ENCODE data around the gene DCLRE1B. TPM values are rescaled to one million over a fixed set of nuclear protein-coding genes. Genes with fewer than 3 reads are reported as not detected.

The DCLRE1B gene
- total and polyA plus RNA-seq, 9 of the 15 experiments (the other 6 are each of a cell fraction or from before 2014, with no cell fraction given), result 10.6 to 28.8 (median 17.2) TPM

DNA sequence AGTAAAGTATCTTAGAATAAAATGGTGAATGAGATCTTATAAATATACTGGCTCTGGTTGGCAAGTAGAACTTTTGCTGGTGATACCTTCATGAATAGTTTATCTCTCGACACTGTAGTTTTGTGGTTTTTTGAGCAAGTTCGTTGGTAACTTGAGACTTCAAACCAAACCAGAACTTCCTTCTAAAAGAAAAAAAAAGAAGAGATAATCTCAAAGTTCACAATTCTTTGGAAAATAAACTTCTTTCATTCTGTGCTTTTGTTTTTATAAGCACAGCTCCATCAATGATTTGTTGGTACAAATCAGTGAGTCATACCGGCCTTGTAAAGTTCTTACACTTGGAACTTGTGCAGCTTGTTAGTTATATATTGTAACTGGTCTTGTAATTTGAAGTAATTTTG, 26.3 kb downstream of the DCLRE1B start (continued):
- TF ChIP-seq, protein P1, sequence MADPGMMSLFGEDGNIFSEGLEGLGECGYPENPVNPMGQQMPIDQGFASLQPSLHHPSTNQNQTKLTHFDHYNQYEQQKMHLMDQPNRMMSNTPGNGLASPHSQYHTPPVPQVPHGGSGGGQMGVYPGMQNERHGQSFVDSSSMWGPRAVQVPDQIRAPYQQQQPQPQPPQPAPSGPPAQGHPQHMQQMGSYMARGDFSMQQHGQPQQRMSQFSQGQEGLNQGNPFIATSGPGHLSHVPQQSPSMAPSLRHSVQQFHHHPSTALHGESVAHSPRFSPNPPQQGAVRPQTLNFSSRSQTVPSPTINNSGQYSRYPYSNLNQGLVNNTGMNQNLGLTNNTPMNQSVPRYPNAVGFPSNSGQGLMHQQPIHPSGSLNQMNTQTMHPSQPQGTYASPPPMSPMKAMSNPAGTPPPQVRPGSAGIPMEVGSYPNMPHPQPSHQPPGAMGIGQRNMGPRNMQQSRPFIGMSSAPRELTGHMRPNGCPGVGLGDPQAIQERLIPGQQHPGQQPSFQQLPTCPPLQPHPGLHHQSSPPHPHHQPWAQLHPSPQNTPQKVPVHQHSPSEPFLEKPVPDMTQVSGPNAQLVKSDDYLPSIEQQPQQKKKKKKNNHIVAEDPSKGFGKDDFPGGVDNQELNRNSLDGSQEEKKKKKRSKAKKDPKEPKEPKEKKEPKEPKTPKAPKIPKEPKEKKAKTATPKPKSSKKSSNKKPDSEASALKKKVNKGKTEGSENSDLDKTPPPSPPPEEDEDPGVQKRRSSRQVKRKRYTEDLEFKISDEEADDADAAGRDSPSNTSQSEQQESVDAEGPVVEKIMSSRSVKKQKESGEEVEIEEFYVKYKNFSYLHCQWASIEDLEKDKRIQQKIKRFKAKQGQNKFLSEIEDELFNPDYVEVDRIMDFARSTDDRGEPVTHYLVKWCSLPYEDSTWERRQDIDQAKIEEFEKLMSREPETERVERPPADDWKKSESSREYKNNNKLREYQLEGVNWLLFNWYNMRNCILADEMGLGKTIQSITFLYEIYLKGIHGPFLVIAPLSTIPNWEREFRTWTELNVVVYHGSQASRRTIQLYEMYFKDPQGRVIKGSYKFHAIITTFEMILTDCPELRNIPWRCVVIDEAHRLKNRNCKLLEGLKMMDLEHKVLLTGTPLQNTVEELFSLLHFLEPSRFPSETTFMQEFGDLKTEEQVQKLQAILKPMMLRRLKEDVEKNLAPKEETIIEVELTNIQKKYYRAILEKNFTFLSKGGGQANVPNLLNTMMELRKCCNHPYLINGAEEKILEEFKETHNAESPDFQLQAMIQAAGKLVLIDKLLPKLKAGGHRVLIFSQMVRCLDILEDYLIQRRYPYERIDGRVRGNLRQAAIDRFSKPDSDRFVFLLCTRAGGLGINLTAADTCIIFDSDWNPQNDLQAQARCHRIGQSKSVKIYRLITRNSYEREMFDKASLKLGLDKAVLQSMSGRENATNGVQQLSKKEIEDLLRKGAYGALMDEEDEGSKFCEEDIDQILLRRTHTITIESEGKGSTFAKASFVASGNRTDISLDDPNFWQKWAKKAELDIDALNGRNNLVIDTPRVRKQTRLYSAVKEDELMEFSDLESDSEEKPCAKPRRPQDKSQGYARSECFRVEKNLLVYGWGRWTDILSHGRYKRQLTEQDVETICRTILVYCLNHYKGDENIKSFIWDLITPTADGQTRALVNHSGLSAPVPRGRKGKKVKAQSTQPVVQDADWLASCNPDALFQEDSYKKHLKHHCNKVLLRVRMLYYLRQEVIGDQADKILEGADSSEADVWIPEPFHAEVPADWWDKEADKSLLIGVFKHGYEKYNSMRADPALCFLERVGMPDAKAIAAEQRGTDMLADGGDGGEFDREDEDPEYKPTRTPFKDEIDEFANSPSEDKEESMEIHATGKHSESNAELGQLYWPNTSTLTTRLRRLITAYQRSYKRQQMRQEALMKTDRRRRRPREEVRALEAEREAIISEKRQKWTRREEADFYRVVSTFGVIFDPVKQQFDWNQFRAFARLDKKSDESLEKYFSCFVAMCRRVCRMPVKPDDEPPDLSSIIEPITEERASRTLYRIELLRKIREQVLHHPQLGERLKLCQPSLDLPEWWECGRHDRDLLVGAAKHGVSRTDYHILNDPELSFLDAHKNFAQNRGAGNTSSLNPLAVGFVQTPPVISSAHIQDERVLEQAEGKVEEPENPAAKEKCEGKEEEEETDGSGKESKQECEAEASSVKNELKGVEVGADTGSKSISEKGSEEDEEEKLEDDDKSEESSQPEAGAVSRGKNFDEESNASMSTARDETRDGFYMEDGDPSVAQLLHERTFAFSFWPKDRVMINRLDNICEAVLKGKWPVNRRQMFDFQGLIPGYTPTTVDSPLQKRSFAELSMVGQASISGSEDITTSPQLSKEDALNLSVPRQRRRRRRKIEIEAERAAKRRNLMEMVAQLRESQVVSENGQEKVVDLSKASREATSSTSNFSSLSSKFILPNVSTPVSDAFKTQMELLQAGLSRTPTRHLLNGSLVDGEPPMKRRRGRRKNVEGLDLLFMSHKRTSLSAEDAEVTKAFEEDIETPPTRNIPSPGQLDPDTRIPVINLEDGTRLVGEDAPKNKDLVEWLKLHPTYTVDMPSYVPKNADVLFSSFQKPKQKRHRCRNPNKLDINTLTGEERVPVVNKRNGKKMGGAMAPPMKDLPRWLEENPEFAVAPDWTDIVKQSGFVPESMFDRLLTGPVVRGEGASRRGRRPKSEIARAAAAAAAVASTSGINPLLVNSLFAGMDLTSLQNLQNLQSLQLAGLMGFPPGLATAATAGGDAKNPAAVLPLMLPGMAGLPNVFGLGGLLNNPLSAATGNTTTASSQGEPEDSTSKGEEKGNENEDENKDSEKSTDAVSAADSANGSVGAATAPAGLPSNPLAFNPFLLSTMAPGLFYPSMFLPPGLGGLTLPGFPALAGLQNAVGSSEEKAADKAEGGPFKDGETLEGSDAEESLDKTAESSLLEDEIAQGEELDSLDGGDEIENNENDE (IDR thresholded peaks at IDR 0.05; ENCODE audit: low read depth, low read length), result no peak
- TF ChIP-seq, protein P2, sequence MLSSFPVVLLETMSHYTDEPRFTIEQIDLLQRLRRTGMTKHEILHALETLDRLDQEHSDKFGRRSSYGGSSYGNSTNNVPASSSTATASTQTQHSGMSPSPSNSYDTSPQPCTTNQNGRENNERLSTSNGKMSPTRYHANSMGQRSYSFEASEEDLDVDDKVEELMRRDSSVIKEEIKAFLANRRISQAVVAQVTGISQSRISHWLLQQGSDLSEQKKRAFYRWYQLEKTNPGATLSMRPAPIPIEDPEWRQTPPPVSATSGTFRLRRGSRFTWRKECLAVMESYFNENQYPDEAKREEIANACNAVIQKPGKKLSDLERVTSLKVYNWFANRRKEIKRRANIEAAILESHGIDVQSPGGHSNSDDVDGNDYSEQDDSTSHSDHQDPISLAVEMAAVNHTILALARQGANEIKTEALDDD (IDR thresholded peaks at IDR 0.05), result peak; percentile 84
- no peak for TF ChIP-seq ZNF140 (CRISPR knock-in tag; IDR thresholded peaks at IDR 0.05)
- no peak for TF ChIP-seq NCOR1 (IDR thresholded peaks at IDR 0.05)
- no peak for TF ChIP-seq HEY1 (CRISPR knock-in tag; IDR thresholded peaks at IDR 0.05; ENCODE audit: borderline replicate concordance)
- no peak for TF ChIP-seq MED1 (CRISPR knock-in tag; IDR thresholded peaks at IDR 0.05; ENCODE audit: borderline replicate concordance)
- TF ChIP-seq CREM (IDR thresholded peaks at IDR 0.05; ENCODE audit: low read depth), result no peak
- no peak for TF ChIP-seq PCBP2 (IDR thresholded peaks at IDR 0.05; ENCODE audit: low read depth, low read length, poor library complexity, severe bottlenecking)
- TF ChIP-seq, protein P3, sequence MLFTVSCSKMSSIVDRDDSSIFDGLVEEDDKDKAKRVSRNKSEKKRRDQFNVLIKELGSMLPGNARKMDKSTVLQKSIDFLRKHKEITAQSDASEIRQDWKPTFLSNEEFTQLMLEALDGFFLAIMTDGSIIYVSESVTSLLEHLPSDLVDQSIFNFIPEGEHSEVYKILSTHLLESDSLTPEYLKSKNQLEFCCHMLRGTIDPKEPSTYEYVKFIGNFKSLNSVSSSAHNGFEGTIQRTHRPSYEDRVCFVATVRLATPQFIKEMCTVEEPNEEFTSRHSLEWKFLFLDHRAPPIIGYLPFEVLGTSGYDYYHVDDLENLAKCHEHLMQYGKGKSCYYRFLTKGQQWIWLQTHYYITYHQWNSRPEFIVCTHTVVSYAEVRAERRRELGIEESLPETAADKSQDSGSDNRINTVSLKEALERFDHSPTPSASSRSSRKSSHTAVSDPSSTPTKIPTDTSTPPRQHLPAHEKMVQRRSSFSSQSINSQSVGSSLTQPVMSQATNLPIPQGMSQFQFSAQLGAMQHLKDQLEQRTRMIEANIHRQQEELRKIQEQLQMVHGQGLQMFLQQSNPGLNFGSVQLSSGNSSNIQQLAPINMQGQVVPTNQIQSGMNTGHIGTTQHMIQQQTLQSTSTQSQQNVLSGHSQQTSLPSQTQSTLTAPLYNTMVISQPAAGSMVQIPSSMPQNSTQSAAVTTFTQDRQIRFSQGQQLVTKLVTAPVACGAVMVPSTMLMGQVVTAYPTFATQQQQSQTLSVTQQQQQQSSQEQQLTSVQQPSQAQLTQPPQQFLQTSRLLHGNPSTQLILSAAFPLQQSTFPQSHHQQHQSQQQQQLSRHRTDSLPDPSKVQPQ (CRISPR knock-in tag; IDR thresholded peaks at IDR 0.05; ENCODE audit: borderline replicate concordance), result no peak
- TF ChIP-seq ZNF121 (CRISPR knock-in tag; conservative IDR thresholded peaks at IDR 0.05), result no peak
- no peak for TF ChIP-seq PTBP1 (IDR thresholded peaks at IDR 0.05; ENCODE audit: low read depth, low read length)
- TF ChIP-seq GTF2E2 (tag; IDR thresholded peaks at IDR 0.05), result no peak
- TF ChIP-seq SMARCA4 (IDR thresholded peaks at IDR 0.05), result peak; percentile 18; the same call in 1 of the 2 replicates
- TF ChIP-seq TSC22D4 (tag; IDR thresholded peaks at IDR 0.05), result no peak
- peak; percentile 29; the same call in 1 of the 2 replicates for TF ChIP-seq DPF2 (IDR thresholded peaks at IDR 0.05)
- TF ChIP-seq CBFA2T3 (IDR thresholded peaks at IDR 0.05), result peak; percentile 29; the same call in 1 of the 2 replicates

Measured in K562 (cell line).